ENCODE data around the gene SH3PXD2A. TPM values are rescaled to one million over a fixed set of nuclear protein-coding genes. Genes with fewer than 3 reads are reported as not detected.

SH3PXD2A gene
- total RNA-seq, 1 experiment from 2014 or later = 4.5 TPM

GRCh38 chr10:103762916-103763315, 92.5 kb downstream of the SH3PXD2A start:
- H4K8ac ChIP-seq (replicated peaks; ENCODE audit: insufficient read length, low read depth, low read length) = no peak overlapping the region
- no peaks in the 10 kb centered on the region for H3K79me2 ChIP-seq (ENCODE audit: insufficient read depth, low read length)
- no peak overlapping the region for H2BK12ac ChIP-seq (ENCODE audit: insufficient read length, low read depth, low read length)
- H3K56ac ChIP-seq (ENCODE audit: insufficient read length, low read depth, low read length) = no peak overlapping the region
- TF ChIP-seq, protein P1, sequence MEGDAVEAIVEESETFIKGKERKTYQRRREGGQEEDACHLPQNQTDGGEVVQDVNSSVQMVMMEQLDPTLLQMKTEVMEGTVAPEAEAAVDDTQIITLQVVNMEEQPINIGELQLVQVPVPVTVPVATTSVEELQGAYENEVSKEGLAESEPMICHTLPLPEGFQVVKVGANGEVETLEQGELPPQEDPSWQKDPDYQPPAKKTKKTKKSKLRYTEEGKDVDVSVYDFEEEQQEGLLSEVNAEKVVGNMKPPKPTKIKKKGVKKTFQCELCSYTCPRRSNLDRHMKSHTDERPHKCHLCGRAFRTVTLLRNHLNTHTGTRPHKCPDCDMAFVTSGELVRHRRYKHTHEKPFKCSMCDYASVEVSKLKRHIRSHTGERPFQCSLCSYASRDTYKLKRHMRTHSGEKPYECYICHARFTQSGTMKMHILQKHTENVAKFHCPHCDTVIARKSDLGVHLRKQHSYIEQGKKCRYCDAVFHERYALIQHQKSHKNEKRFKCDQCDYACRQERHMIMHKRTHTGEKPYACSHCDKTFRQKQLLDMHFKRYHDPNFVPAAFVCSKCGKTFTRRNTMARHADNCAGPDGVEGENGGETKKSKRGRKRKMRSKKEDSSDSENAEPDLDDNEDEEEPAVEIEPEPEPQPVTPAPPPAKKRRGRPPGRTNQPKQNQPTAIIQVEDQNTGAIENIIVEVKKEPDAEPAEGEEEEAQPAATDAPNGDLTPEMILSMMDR (conservative IDR thresholded peaks at IDR 0.05) = no peak
- H3K9me3 ChIP-seq (ENCODE audit: control insufficient read depth, low read depth, low read length) = no peaks in the 10 kb centered on the region
- H3K27ac Mint-ChIP-seq = peak overlapping the region in 2 of 3 experiments; percentile 14 to 91; a peak in 3 of 7 replicates
- no peak overlapping the region for H2BK5ac ChIP-seq (ENCODE audit: insufficient read length, low read length)
- H3K4me1 ChIP-seq (ENCODE audit: insufficient read depth, low read length) = peaks cover 3% of the 10 kb centered on the region; the same call in 1 of the 2 replicates
- H3K27ac ChIP-seq (ENCODE audit: insufficient read length, low read depth, low read length) = no peak overlapping the region
- no peak overlapping the region for H2BK20ac ChIP-seq (ENCODE audit: low read depth, low read length, poor library complexity, severe bottlenecking)
- no peaks in the 10 kb centered on the region for H3K36me3 Mint-ChIP-seq (ENCODE audit: insufficient read depth in 1 of 3, low read depth in 3 of 3)
- WGBS (ENCODE audit: extremely low coverage, insufficient read length, low lambda C conversion rate) = no CpG with 5 or more reads among the region's 2 CpGs
- H3K79me1 ChIP-seq (ENCODE audit: insufficient read depth, low read depth, low read length, poor library complexity, severe bottlenecking) = no peaks in the 10 kb centered on the region
- peaks cover 58 to 65% of the 10 kb centered on the region in 2 experiments for H3K4me1 Mint-ChIP-seq
- no peak overlapping the region for H3K9ac ChIP-seq (ENCODE audit: extremely low read depth, insufficient read length, low read length)
- H3K27me3 ChIP-seq (ENCODE audit: insufficient read depth, low read length) = no peaks in the 10 kb centered on the region
- no peak overlapping the region for H4K91ac ChIP-seq (ENCODE audit: insufficient read length, low read depth, low read length)
- H3K18ac ChIP-seq (ENCODE audit: insufficient read length, low read depth, low read length) = no peak overlapping the region
- H3K4me2 ChIP-seq (ENCODE audit: insufficient read depth, insufficient read length, low read length) = no peak overlapping the region
- H3T11ph ChIP-seq (ENCODE audit: low read length) = no peak overlapping the region
- H3K23ac ChIP-seq (ENCODE audit: insufficient read length, low read depth, low read length) = no peak overlapping the region
- H3K4me3 Mint-ChIP-seq = no peak overlapping the region
- no peaks in the 10 kb centered on the region for H4K20me1 ChIP-seq (ENCODE audit: control insufficient read depth, insufficient read depth, insufficient read length)
- no peak overlapping the region for H2BK120ac ChIP-seq (ENCODE audit: low read depth, low read length, poor library complexity, severe bottlenecking)
- H3K9me3 Mint-ChIP-seq = no peaks in the 10 kb centered on the region
- DNase-seq = no peak
- H3K14ac ChIP-seq (ENCODE audit: insufficient read depth, low read length) = no peak overlapping the region
- no peaks in the 10 kb centered on the region for H3K27me3 Mint-ChIP-seq (ENCODE audit: low read depth)
- H3K23me2 ChIP-seq (ENCODE audit: insufficient read length, low read depth, low read length, poor library complexity, severe bottlenecking) = no peaks in the 10 kb centered on the region
- H2BK15ac ChIP-seq (ENCODE audit: low read depth, low read length) = no peak overlapping the region
- no peak overlapping the region for H3K4ac ChIP-seq (ENCODE audit: low read depth, low read length)
- H2AFZ ChIP-seq (ENCODE audit: low read length) = no peak overlapping the region
- no peak overlapping the region for H4K5ac ChIP-seq (ENCODE audit: insufficient read length, low read depth, low read length)
- no peak overlapping the region for H2AK5ac ChIP-seq (ENCODE audit: insufficient read length, low read length)

Data from H9 (cell line).